CD8-positive, alpha-beta memory T cell (primary cell): Measurements from ENCODE around the gene NYAP1. TPM values are rescaled to one million over a fixed set of nuclear protein-coding genes. Genes with fewer than 3 reads are reported as not detected.

ENCODE experiments used
- CTCF ChIA-PET: fragments of 350-600 bp; sonication (Branson Sonifier 250); formaldehyde crosslinking; loops from one replicate; lab custom pipeline; 2021; ENCODE audit warnings: antibody characterized with exemption; lab: Charles Lee
- POLR2A ChIA-PET: fragments of 350-600 bp; sonication (Branson Sonifier 250); formaldehyde crosslinking; loops from one replicate; lab custom pipeline; 2021; ENCODE audit warnings: antibody characterized with exemption; lab: Charles Lee
- DNase-seq, 5 donors: peaks; one replicate each; pipeline versions ENCODE4 v3.0.0 to v3.0.0-alpha.2; 2020 to 2022; ENCODE audit warnings: mixed read lengths in 1 of 5
- H3K27ac ChIP-seq: one replicate; pipeline ENCODE4 v1.7.0; 2013; ENCODE audit warnings: low read depth, mild to moderate bottlenecking, low read length, moderate library complexity
- H3K27me3 ChIP-seq: 2 replicates; pipeline ENCODE4 v1.7.0; 2013; ENCODE audit warnings: low read length, mild to moderate bottlenecking; ENCODE audit not compliant: insufficient read depth, poor library complexity, severe bottlenecking
- H3K36me3 ChIP-seq: 2 replicates; pipeline ENCODE4 v1.7.0; 2013; ENCODE audit warnings: mild to moderate bottlenecking, low read length, moderate library complexity; ENCODE audit not compliant: insufficient read depth
- H3K4me1 ChIP-seq: 2 replicates; pipeline ENCODE4 v1.7.0; 2013; ENCODE audit warnings: mild to moderate bottlenecking, low read length, moderate library complexity; ENCODE audit not compliant: insufficient read depth
- H3K4me3 ChIP-seq: 2 replicates; pipeline ENCODE4 v1.7.0; 2013; ENCODE audit warnings: mild to moderate bottlenecking, low read length
- H3K9me3 ChIP-seq: 2 replicates; pipeline ENCODE4 v1.7.0; 2013; ENCODE audit warnings: mild to moderate bottlenecking, low read length
- H3K27ac Mint-ChIP-seq, 8 donors: one replicate each; pipeline ENCODE4 v1.8.0; 2020 to 2021; ENCODE audit warnings: mixed read lengths in 8 of 8, mild to moderate bottlenecking in 6 of 8, inconsistent platforms in 3 of 8, moderate library complexity in 3 of 8
- H3K27me3 Mint-ChIP-seq, 2 donors: one replicate each; pipeline ENCODE4 v1.8.0; 2020 to 2021; ENCODE audit warnings: mixed read lengths in 2 of 2, mild to moderate bottlenecking in 1 of 2, moderate library complexity in 1 of 2
- H3K36me3 Mint-ChIP-seq, 3 donors: one replicate each; pipeline ENCODE4 v1.8.0; 2020 to 2021; ENCODE audit warnings: mixed read lengths in 3 of 3, inconsistent platforms in 1 of 3, mild to moderate bottlenecking in 1 of 3
- H3K4me1 Mint-ChIP-seq, 3 donors: one replicate each; pipeline ENCODE4 v1.8.0; 2020 to 2021; ENCODE audit warnings: mixed read lengths in 3 of 3, inconsistent platforms in 1 of 3, mild to moderate bottlenecking in 1 of 3
- H3K4me3 Mint-ChIP-seq, 7 donors: one replicate each; pipeline ENCODE4 v1.8.0; 2020 to 2021; ENCODE audit warnings: mixed read lengths in 7 of 7, mild to moderate bottlenecking in 6 of 7, moderate library complexity in 4 of 7, inconsistent platforms in 2 of 7
- H3K9me3 Mint-ChIP-seq, 5 donors: one replicate each; pipeline ENCODE4 v1.8.0; 2020 to 2022; ENCODE audit warnings: mixed read lengths in 5 of 5, mild to moderate bottlenecking in 3 of 5, moderate library complexity in 2 of 5, inconsistent platforms in 1 of 5
- polyA plus RNA-seq: library from polyadenylated mRNA; unstranded; fragments of 300-500 nt; fragmentation: Illumina TruSeq; gene quantifications from one replicate; pipeline ENCODE4 v1.2.3, GENCODE V29; 2021
- total RNA-seq, 2 experiments: library from RNA; stranded (reverse); gene quantifications; one replicate each; pipeline ENCODE4 v1.2.3, GENCODE V29; 2021

Gene NYAP1
- total and polyA plus RNA-seq, 3 experiments from 2014 or later: 0.13 to 0.18 TPM; not detected in 1

- CTCF ChIA-PET: interaction anchor here (1.4 to 2.5 kb wide), 3 partner anchors 13 to 33 kb away, joined by 3 to 7 read pairs (median 5); no protein-coding TSS in a partner anchor
- Mint-ChIP-seq H3K4me3 (no peak overlapping the region), H3K27ac (no peak overlapping the region), H3K4me1 (peaks cover 0 to 2% (median 0%) of the 10 kb centered on the region in 3 donors), H3K27me3 (peaks cover 0 to 1% of the 10 kb centered on the region in 2 donors), H3K36me3 (no peaks in the 10 kb centered on the region), H3K9me3 (no peaks in the 10 kb centered on the region)
- DNase-seq: no peak
- no peak overlapping the region for H3K27ac ChIP-seq
- H3K4me3 ChIP-seq: no peak overlapping the region
- no peaks in the 10 kb centered on the region for H3K9me3 ChIP-seq
- H3K36me3 ChIP-seq: no peaks in the 10 kb centered on the region
- H3K27me3 ChIP-seq: no peaks in the 10 kb centered on the region
- POLR2A ChIA-PET: no interaction called here
- peaks cover 7% of the 10 kb centered on the region for H3K4me1 ChIP-seq
Measured at GRCh38 chr7:100509231-100509630, 25.5 kb downstream of the NYAP1 start.

GRCh38 chr7:100510437-100511239, 26.9 kb downstream of the NYAP1 start:
- Mint-ChIP-seq H3K4me1 (peaks cover 6 to 11% (median 8%) of the 10 kb centered on the region in 3 donors), H3K27me3 (peaks cover 0 to 1% of the 10 kb centered on the region in 2 donors), H3K36me3 (no peaks in the 10 kb centered on the region), H3K4me3 (no peak overlapping the region), H3K9me3 (no peaks in the 10 kb centered on the region), H3K27ac (no peak overlapping the region)
- H3K27ac ChIP-seq: no peak overlapping the region
- POLR2A ChIA-PET: no interaction called here
- no peaks in the 10 kb centered on the region for H3K27me3 ChIP-seq
- CTCF ChIA-PET: interaction anchor here (0.6 to 2.5 kb wide), 3 partner anchors 31 to 1110 kb away, joined by 3 to 5 read pairs (median 3); no protein-coding TSS in a partner anchor
- no peak for DNase-seq
- no peaks in the 10 kb centered on the region for H3K9me3 ChIP-seq
- H3K4me1 ChIP-seq: peaks cover 16% of the 10 kb centered on the region
- no peaks in the 10 kb centered on the region for H3K36me3 ChIP-seq
- no peak overlapping the region for H3K4me3 ChIP-seq

- Mint-ChIP-seq H3K9me3 (no peaks in the 10 kb centered on the region), H3K27me3 (no peaks in the 10 kb centered on the region), H3K4me3 (peak overlapping the region in 2 of 7 donors; percentile 28 to 54), H3K4me1 (peaks cover 25 to 31% (median 29%) of the 10 kb centered on the region in 3 donors), H3K27ac (no peak overlapping the region), H3K36me3 (no peaks in the 10 kb centered on the region)
- POLR2A ChIA-PET: no interaction called here
- no peak for DNase-seq
- no peaks in the 10 kb centered on the region for H3K27me3 ChIP-seq
- peaks cover 36% of the 10 kb centered on the region for H3K4me1 ChIP-seq
- no peaks in the 10 kb centered on the region for H3K36me3 ChIP-seq
- H3K9me3 ChIP-seq: no peaks in the 10 kb centered on the region
- CTCF ChIA-PET: interaction anchor here (1.1 to 1.7 kb wide), 2 partner anchors 29 to 47 kb away, joined by 3 to 4 read pairs; no protein-coding TSS in a partner anchor
- H3K27ac ChIP-seq: no peak overlapping the region
- no peak overlapping the region for H3K4me3 ChIP-seq
Measured at GRCh38 chr7:100513212-100513810, 29.6 kb downstream of the NYAP1 start.

- H3K27me3 ChIP-seq: no peaks in the 10 kb centered on the region
- no peaks in the 10 kb centered on the region for H3K36me3 Mint-ChIP-seq
- H3K4me1 Mint-ChIP-seq: peaks cover 27 to 35% (median 29%) of the 10 kb centered on the region in 3 donors
- peak overlapping the region in 3 of 7 donors; percentile 15 to 54 (median 29) for H3K4me3 Mint-ChIP-seq
- H3K36me3 ChIP-seq: no peaks in the 10 kb centered on the region
- H3K4me1 ChIP-seq: peaks cover 36% of the 10 kb centered on the region
- no peak overlapping the region for H3K4me3 ChIP-seq
- POLR2A ChIA-PET: interaction anchor here (1.2 kb wide), 1 partner anchor 16 kb away, joined by 4 read pairs; no protein-coding TSS in a partner anchor
- H3K9me3 Mint-ChIP-seq: no peaks in the 10 kb centered on the region
- CTCF ChIA-PET: interaction anchor here (0.7 to 1.7 kb wide), 5 partner anchors 30 to 70 kb away, joined by 3 to 5 read pairs (median 3); partner anchors contain the start of gene LRCH4
- no peak for DNase-seq
- peak overlapping the region in 1 of 8 donors; percentile 25 for H3K27ac Mint-ChIP-seq
- H3K9me3 ChIP-seq: no peaks in the 10 kb centered on the region
- no peak overlapping the region for H3K27ac ChIP-seq
- no peaks in the 10 kb centered on the region for H3K27me3 Mint-ChIP-seq
Measured at GRCh38 chr7:100515072-100515532, 31.4 kb downstream of the NYAP1 start.

GRCh38 chr7:100516135-100516812, 32.5 kb downstream of the NYAP1 start:
- POLR2A ChIA-PET: interaction anchor here (0.6 to 1.5 kb wide), 8 partner anchors 14 to 574 kb away, joined by 4 to 12 read pairs (median 6); partner anchors contain the start of genes AGFG2 and TSC22D4
- peak overlapping the region; percentile 34 for H3K4me3 ChIP-seq
- Mint-ChIP-seq H3K4me3 (peak overlapping the region in 6 of 7 donors; percentile 57 to 87 (median 62)), H3K9me3 (no peaks in the 10 kb centered on the region), H3K36me3 (no peaks in the 10 kb centered on the region), H3K27me3 (no peaks in the 10 kb centered on the region), H3K27ac (peak overlapping the region; percentile 0 to 87 (median 32)), H3K4me1 (peaks cover 27 to 35% (median 29%) of the 10 kb centered on the region in 3 donors)
- peaks cover 36% of the 10 kb centered on the region for H3K4me1 ChIP-seq
- H3K36me3 ChIP-seq: no peaks in the 10 kb centered on the region
- H3K27ac ChIP-seq: peak overlapping the region; percentile 10
- no peaks in the 10 kb centered on the region for H3K9me3 ChIP-seq
- CTCF ChIA-PET: interaction anchor here (0.7 to 1.9 kb wide), 12 partner anchors 11 to 175 kb away, joined by 3 to 17 read pairs (median 4); partner anchors contain the start of gene LRCH4
- peak; percentile 30 to 84 (median 62) for DNase-seq
- H3K27me3 ChIP-seq: no peaks in the 10 kb centered on the region

GRCh38 chr7:100517305-100517704, 33.6 kb downstream of the NYAP1 start:
- H3K4me3 Mint-ChIP-seq: peak overlapping the region in 4 of 7 donors; percentile 22 to 39 (median 29)
- H3K4me1 Mint-ChIP-seq: peaks cover 27 to 35% (median 29%) of the 10 kb centered on the region in 3 donors
- Histone ChIP-seq H3K27me3 (no peaks in the 10 kb centered on the region), H3K4me1 (peaks cover 36% of the 10 kb centered on the region), H3K4me3 (no peak overlapping the region), H3K36me3 (no peaks in the 10 kb centered on the region), H3K9me3 (no peaks in the 10 kb centered on the region), H3K27ac (no peak overlapping the region)
- peak overlapping the region in 1 of 8 donors; percentile 11 for H3K27ac Mint-ChIP-seq
- DNase-seq: no peak
- POLR2A ChIA-PET: no interaction called here
- H3K27me3 Mint-ChIP-seq: no peaks in the 10 kb centered on the region
- CTCF ChIA-PET: interaction anchor here (1.0 to 2.0 kb wide), 5 partner anchors 29 to 88 kb away, joined by 3 to 9 read pairs (median 4); no protein-coding TSS in a partner anchor
- no peaks in the 10 kb centered on the region for H3K9me3 Mint-ChIP-seq
- H3K36me3 Mint-ChIP-seq: no peaks in the 10 kb centered on the region

GRCh38 chr7:100519580-100519979, 35.9 kb downstream of the NYAP1 start:
- Histone ChIP-seq H3K27me3 (no peaks in the 10 kb centered on the region), H3K4me3 (no peak overlapping the region), H3K27ac (no peak overlapping the region), H3K36me3 (no peaks in the 10 kb centered on the region), H3K9me3 (no peaks in the 10 kb centered on the region), H3K4me1 (peaks cover 29% of the 10 kb centered on the region)
- Mint-ChIP-seq H3K36me3 (no peaks in the 10 kb centered on the region), H3K9me3 (no peaks in the 10 kb centered on the region), H3K27ac (peak overlapping the region in 1 of 8 donors; percentile 65), H3K4me3 (no peak overlapping the region), H3K4me1 (peaks cover 27 to 32% (median 29%) of the 10 kb centered on the region in 3 donors), H3K27me3 (no peaks in the 10 kb centered on the region)
- ChIA-PET CTCF (interaction anchor here (1.0 kb wide), 2 partner anchors 40 to 51 kb away, joined by 3 read pairs; no protein-coding TSS in a partner anchor), POLR2A (interaction anchor here (0.9 kb wide), 1 partner anchor 428 kb away, joined by 3 read pairs; no protein-coding TSS in a partner anchor)
- DNase-seq: no peak
